Suprapubic skin (tissue), 4 donors: ENCODE measurements around the gene PHEX. TPM values are rescaled to one million over a fixed set of nuclear protein-coding genes. Genes with fewer than 3 reads are reported as not detected.

Experiments
- DNase-seq, 2 donors: peaks; one replicate each; pipeline ENCODE4 v3.0.0-alpha.2; 2019; ENCODE audit warnings: low spot score in 2 of 2
- H3K27ac ChIP-seq: fragments of 200-600 bp; sonication (generic); one replicate; pipeline ENCODE4 v1.5.1; 2019
- H3K27me3 ChIP-seq: fragments of 200-600 bp; sonication (generic); one replicate; pipeline ENCODE4 v1.5.1; 2019
- H3K36me3 ChIP-seq: fragments of 200-600 bp; sonication (generic); one replicate; pipeline ENCODE4 v1.5.1; 2019
- H3K4me1 ChIP-seq: fragments of 200-600 bp; sonication (generic); one replicate; pipeline ENCODE4 v1.5.1; 2019
- H3K4me3 ChIP-seq: fragments of 200-600 bp; sonication (generic); one replicate; pipeline ENCODE4 v1.5.1; 2019; ENCODE audit warnings: mild to moderate bottlenecking
- H3K9me3 ChIP-seq: fragments of 200-600 bp; sonication (generic); one replicate; pipeline ENCODE4 v1.5.1; 2019
- EP300 ChIP-seq: sonication (generic); formaldehyde crosslinking; IDR thresholded peaks from one replicate; pipeline ENCODE4 v1.6.1; 2017; ENCODE audit warnings: antibody characterized with exemption
- POLR2A ChIP-seq, 2 donors: fragments of 450-650 bp; IDR thresholded peaks; one replicate each; pipeline ENCODE4 v1.6.1; 2017; ENCODE audit warnings: antibody characterized with exemption in 2 of 2, mild to moderate bottlenecking in 2 of 2, moderate library complexity in 2 of 2
- POLR2AphosphoS5 ChIP-seq, 3 donors: sonication (generic); formaldehyde crosslinking; IDR thresholded peaks; one replicate each; pipeline ENCODE4 v1.6.1; 2017; ENCODE audit warnings: antibody characterized with exemption in 3 of 3
- WGBS: methylation state at CpG from one replicate; pipeline ENCODE4 v1.1.5; 2018; 5-methylcytosine and 5-hydroxymethylcytosine counted together
- total RNA-seq, 4 donors: library from RNA; depleted of rRNA; stranded (reverse); fragments of >200 nt; gene quantifications; one replicate each; pipeline ENCODE4 v1.1.0, GENCODE V29; 2016
- TF ChIP-seq, protein P1 (sequence below), 2 donors: fragments of 200-600 bp in 1 of 2; fragments of 450-650 bp in 1 of 2; sonication (generic) in 1 of 2; IDR thresholded peaks; one replicate each; pipeline ENCODE4 v1.5.1; 2016 to 2019; ENCODE audit warnings: antibody characterized with exemption in 2 of 2, mild to moderate bottlenecking in 1 of 2, moderate library complexity in 1 of 2

Gene PHEX
- total RNA-seq, 4 donors from 2014 or later: 0.21 to 0.32 (median 0.30) TPM; not detected in 1

GRCh38 chrX:21991504-21991903, 40.6 kb upstream of the PHEX start:
- no peaks in the 10 kb centered on the region for H3K9me3 ChIP-seq
- peaks cover 6% of the 10 kb centered on the region for H3K36me3 ChIP-seq
- 84% methylated on average over 3 of the region's 3 CpGs for WGBS
- DNase-seq: no peak
- H3K4me1 ChIP-seq: no peaks in the 10 kb centered on the region
- no peaks in the 10 kb centered on the region for H3K27me3 ChIP-seq
- no peak overlapping the region for H3K4me3 ChIP-seq
- H3K27ac ChIP-seq: no peak overlapping the region
- TF ChIP-seq EP300 (no peak), POLR2AphosphoS5 (IDR thresholded peaks at IDR 0.05) (no peak)
- TF ChIP-seq, protein P1, sequence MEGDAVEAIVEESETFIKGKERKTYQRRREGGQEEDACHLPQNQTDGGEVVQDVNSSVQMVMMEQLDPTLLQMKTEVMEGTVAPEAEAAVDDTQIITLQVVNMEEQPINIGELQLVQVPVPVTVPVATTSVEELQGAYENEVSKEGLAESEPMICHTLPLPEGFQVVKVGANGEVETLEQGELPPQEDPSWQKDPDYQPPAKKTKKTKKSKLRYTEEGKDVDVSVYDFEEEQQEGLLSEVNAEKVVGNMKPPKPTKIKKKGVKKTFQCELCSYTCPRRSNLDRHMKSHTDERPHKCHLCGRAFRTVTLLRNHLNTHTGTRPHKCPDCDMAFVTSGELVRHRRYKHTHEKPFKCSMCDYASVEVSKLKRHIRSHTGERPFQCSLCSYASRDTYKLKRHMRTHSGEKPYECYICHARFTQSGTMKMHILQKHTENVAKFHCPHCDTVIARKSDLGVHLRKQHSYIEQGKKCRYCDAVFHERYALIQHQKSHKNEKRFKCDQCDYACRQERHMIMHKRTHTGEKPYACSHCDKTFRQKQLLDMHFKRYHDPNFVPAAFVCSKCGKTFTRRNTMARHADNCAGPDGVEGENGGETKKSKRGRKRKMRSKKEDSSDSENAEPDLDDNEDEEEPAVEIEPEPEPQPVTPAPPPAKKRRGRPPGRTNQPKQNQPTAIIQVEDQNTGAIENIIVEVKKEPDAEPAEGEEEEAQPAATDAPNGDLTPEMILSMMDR (IDR thresholded peaks at IDR 0.05): no peak

- no peaks in the 10 kb centered on the region for H3K4me1 ChIP-seq
- TF ChIP-seq POLR2AphosphoS5 (IDR thresholded peaks at IDR 0.05) (no peak), POLR2A (IDR thresholded peaks at IDR 0.05) (no peak), EP300 (no peak)
- TF ChIP-seq, protein P1 (IDR thresholded peaks at IDR 0.05): no peak
- no peaks in the 10 kb centered on the region for H3K9me3 ChIP-seq
- no peaks in the 10 kb centered on the region for H3K27me3 ChIP-seq
- no peak overlapping the region for H3K27ac ChIP-seq
- 82% methylated on average over 8 of the region's 8 CpGs for WGBS
- H3K36me3 ChIP-seq: no peaks in the 10 kb centered on the region
- DNase-seq: no peak
- H3K4me3 ChIP-seq: no peak overlapping the region
Measured at GRCh38 chrX:21993265-21993664, 38.9 kb upstream of the PHEX start.

GRCh38 chrX:21996872-21997455, 35.2 kb upstream of the PHEX start:
- Histone ChIP-seq H3K4me1 (no peaks in the 10 kb centered on the region), H3K4me3 (no peak overlapping the region), H3K9me3 (no peaks in the 10 kb centered on the region), H3K36me3 (no peaks in the 10 kb centered on the region), H3K27me3 (no peaks in the 10 kb centered on the region), H3K27ac (no peak overlapping the region)
- TF ChIP-seq POLR2AphosphoS5 (IDR thresholded peaks at IDR 0.05) (no peak), POLR2A (IDR thresholded peaks at IDR 0.05) (no peak)
- TF ChIP-seq, protein P1 (IDR thresholded peaks at IDR 0.05): no peak
- 70% methylated on average over 10 of the region's 10 CpGs for WGBS
- DNase-seq: no peak

DNA sequence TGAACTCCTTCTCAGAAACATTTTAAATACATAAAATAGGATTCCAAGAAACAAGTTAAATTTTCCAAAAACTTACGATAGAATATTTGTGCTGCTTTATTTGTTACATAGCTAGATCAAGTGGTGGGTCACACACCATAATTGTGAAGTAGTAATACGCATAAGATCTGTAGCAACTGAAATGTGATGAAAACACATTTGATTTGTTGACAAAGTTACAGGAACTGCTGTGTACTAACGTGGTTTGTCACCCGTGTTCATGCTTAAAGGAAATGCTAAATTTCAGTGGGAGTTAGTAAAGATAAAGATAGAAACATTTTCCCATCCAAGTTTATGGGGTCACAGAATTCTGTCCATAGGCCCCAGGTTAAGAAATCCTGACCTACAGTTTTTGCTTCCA, 34.1 kb upstream of the PHEX start:
- no peak overlapping the region for H3K4me3 ChIP-seq
- no peaks in the 10 kb centered on the region for H3K4me1 ChIP-seq
- H3K27me3 ChIP-seq: no peaks in the 10 kb centered on the region
- H3K36me3 ChIP-seq: no peaks in the 10 kb centered on the region
- WGBS: 77% methylated on average over 4 of the region's 4 CpGs
- TF ChIP-seq POLR2AphosphoS5 (IDR thresholded peaks at IDR 0.05) (no peak), POLR2A (IDR thresholded peaks at IDR 0.05) (no peak), EP300 (no peak)
- TF ChIP-seq, protein P1 (IDR thresholded peaks at IDR 0.05): no peak
- no peak for DNase-seq
- H3K9me3 ChIP-seq: no peaks in the 10 kb centered on the region
- no peak overlapping the region for H3K27ac ChIP-seq

DNA sequence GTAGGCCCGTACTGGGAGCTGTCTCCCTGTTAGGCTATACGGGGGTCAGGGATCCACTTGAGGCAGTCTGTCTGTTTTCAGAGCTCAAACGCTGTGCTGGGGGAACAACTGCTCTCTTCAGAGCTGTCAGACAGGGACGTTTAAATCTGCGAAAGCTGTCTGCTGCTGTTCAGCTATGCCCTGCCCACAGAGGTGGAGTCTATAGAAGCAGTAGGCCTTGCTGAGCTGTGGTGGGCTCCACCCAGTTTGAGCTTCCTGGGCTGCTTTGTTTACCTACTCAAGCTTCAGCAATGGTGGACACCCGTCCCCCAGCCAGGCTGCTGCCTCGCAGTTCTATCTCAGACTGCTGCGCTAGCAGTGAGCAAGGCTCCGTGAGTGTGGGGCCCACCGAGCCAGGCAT, 27.3 kb upstream of the PHEX start:
- no peaks in the 10 kb centered on the region for H3K27me3 ChIP-seq
- DNase-seq: no peak
- H3K4me3 ChIP-seq: no peak overlapping the region
- H3K4me1 ChIP-seq: no peaks in the 10 kb centered on the region
- no peaks in the 10 kb centered on the region for H3K9me3 ChIP-seq
- WGBS: 91% methylated on average over 10 of the region's 10 CpGs
- no peaks in the 10 kb centered on the region for H3K36me3 ChIP-seq
- TF ChIP-seq, protein P1 (IDR thresholded peaks at IDR 0.05): no peak
- no peak for TF ChIP-seq POLR2A (IDR thresholded peaks at IDR 0.05)
- no peak overlapping the region for H3K27ac ChIP-seq
